ENCODE data around the gene PTPRN2.

The PTPRN2 gene

GRCh38 chr7:158283016-158283974 is 304.3 kb downstream of the PTPRN2 start:
- Histone ChIP-seq H3K4me1 (ENCODE audit: insufficient read depth, low read length) (no peaks in the 10 kb centered on the region), H3K9ac (ENCODE audit: low read depth, low read length) (no peak overlapping the region), H3K36me3 (ENCODE audit: insufficient read depth, low read length) (no peaks in the 10 kb centered on the region), H3K9me3 (ENCODE audit: control insufficient read depth, insufficient read depth, low read length) (no peaks in the 10 kb centered on the region; the same call in 1 of the 2 replicates)

GRCh38 chr7:158282461-158283001 is 305.1 kb downstream of the PTPRN2 start:
- H3K9me3 ChIP-seq (ENCODE audit: control insufficient read depth, insufficient read depth, low read length): no peaks in the 10 kb centered on the region; the same call in 1 of the 2 replicates

GRCh38 chr7:158281441-158281840 is 306.2 kb downstream of the PTPRN2 start:
- Histone ChIP-seq H3K36me3 (ENCODE audit: insufficient read depth, low read length) (no peaks in the 10 kb centered on the region), H3K9me3 (ENCODE audit: control insufficient read depth, insufficient read depth, low read length) (no peaks in the 10 kb centered on the region; the same call in 1 of the 2 replicates), H3K9ac (ENCODE audit: low read depth, low read length) (no peak overlapping the region), H3K4me1 (ENCODE audit: insufficient read depth, low read length) (no peaks in the 10 kb centered on the region)

More at GRCh38 chr7:158282461-158283001, 305.1 kb downstream of the PTPRN2 start:
- H3K4me1 ChIP-seq (ENCODE audit: insufficient read depth, low read length): no peaks in the 10 kb centered on the region
- H3K36me3 ChIP-seq (ENCODE audit: insufficient read depth, low read length): no peaks in the 10 kb centered on the region
- H3K9ac ChIP-seq (ENCODE audit: low read depth, low read length): no peak overlapping the region

GRCh38 chr7:158280448-158281144 is 307.0 kb downstream of the PTPRN2 start:
- Histone ChIP-seq H3K4me1 (ENCODE audit: insufficient read depth, low read length) (no peaks in the 10 kb centered on the region), H3K36me3 (ENCODE audit: insufficient read depth, low read length) (no peaks in the 10 kb centered on the region), H3K9ac (ENCODE audit: low read depth, low read length) (no peak overlapping the region), H3K9me3 (ENCODE audit: control insufficient read depth, insufficient read depth, low read length) (no peaks in the 10 kb centered on the region; the same call in 1 of the 2 replicates)

- Histone ChIP-seq H3K36me3 (ENCODE audit: insufficient read depth, low read length) (no peaks in the 10 kb centered on the region), H3K9me3 (ENCODE audit: control insufficient read depth, insufficient read depth, low read length) (no peaks in the 10 kb centered on the region; the same call in 1 of the 2 replicates), H3K4me1 (ENCODE audit: insufficient read depth, low read length) (no peaks in the 10 kb centered on the region), H3K9ac (ENCODE audit: low read depth, low read length) (no peak overlapping the region)
Observed at GRCh38 chr7:158279539-158280447, 307.8 kb downstream of the PTPRN2 start.

- no peaks in the 10 kb centered on the region for H3K9me3 ChIP-seq (ENCODE audit: control insufficient read depth, insufficient read depth, low read length)
- H3K9ac ChIP-seq (ENCODE audit: low read depth, low read length): no peak overlapping the region
- H3K36me3 ChIP-seq (ENCODE audit: insufficient read depth, low read length): no peaks in the 10 kb centered on the region
- no peaks in the 10 kb centered on the region for H3K4me1 ChIP-seq (ENCODE audit: insufficient read depth, low read length)
Observed at GRCh38 chr7:158278745-158279320, 308.8 kb downstream of the PTPRN2 start.

GRCh38 chr7:158277219-158278141 is 310.1 kb downstream of the PTPRN2 start:
- Histone ChIP-seq H3K36me3 (ENCODE audit: insufficient read depth, low read length) (no peaks in the 10 kb centered on the region), H3K4me1 (ENCODE audit: insufficient read depth, low read length) (no peaks in the 10 kb centered on the region), H3K9me3 (ENCODE audit: control insufficient read depth, insufficient read depth, low read length) (no peaks in the 10 kb centered on the region), H3K9ac (ENCODE audit: low read depth, low read length) (no peak overlapping the region)

GRCh38 chr7:158276414-158277218 is 311.0 kb downstream of the PTPRN2 start:
- Histone ChIP-seq H3K36me3 (ENCODE audit: insufficient read depth, low read length) (no peaks in the 10 kb centered on the region), H3K4me1 (ENCODE audit: insufficient read depth, low read length) (no peaks in the 10 kb centered on the region), H3K9ac (ENCODE audit: low read depth, low read length) (no peak overlapping the region), H3K9me3 (ENCODE audit: control insufficient read depth, insufficient read depth, low read length) (no peaks in the 10 kb centered on the region)

- H3K9me3 ChIP-seq (ENCODE audit: control insufficient read depth, insufficient read depth, low read length): no peaks in the 10 kb centered on the region
- H3K36me3 ChIP-seq (ENCODE audit: insufficient read depth, low read length): no peaks in the 10 kb centered on the region
- no peak overlapping the region for H3K9ac ChIP-seq (ENCODE audit: low read depth, low read length)
- no peaks in the 10 kb centered on the region for H3K4me1 ChIP-seq (ENCODE audit: insufficient read depth, low read length)
Observed at GRCh38 chr7:158275711-158276413, 311.8 kb downstream of the PTPRN2 start.

- Histone ChIP-seq H3K4me1 (ENCODE audit: insufficient read depth, low read length) (no peaks in the 10 kb centered on the region), H3K9ac (ENCODE audit: low read depth, low read length) (no peak overlapping the region), H3K9me3 (ENCODE audit: control insufficient read depth, insufficient read depth, low read length) (no peaks in the 10 kb centered on the region)
Observed at GRCh38 chr7:158274996-158275395, 312.6 kb downstream of the PTPRN2 start.

GRCh38 chr7:158274404-158274811 is 313.2 kb downstream of the PTPRN2 start:
- H3K9me3 ChIP-seq (ENCODE audit: control insufficient read depth, insufficient read depth, low read length): no peaks in the 10 kb centered on the region

More at GRCh38 chr7:158274996-158275395, 312.6 kb downstream of the PTPRN2 start:
- no peaks in the 10 kb centered on the region for H3K36me3 ChIP-seq (ENCODE audit: insufficient read depth, low read length)

More at GRCh38 chr7:158274404-158274811, 313.2 kb downstream of the PTPRN2 start:
- Histone ChIP-seq H3K4me1 (ENCODE audit: insufficient read depth, low read length) (no peaks in the 10 kb centered on the region), H3K36me3 (ENCODE audit: insufficient read depth, low read length) (no peaks in the 10 kb centered on the region), H3K9ac (ENCODE audit: low read depth, low read length) (no peak overlapping the region)

Measured in ES-I3 (cell line).